AG04449 (cell line): ENCODE measurements around the gene SLC23A1.

Experiments
- CTCF ChIA-PET: fragments of 350-600 bp; formaldehyde crosslinking; extraction: SDS; loops from one replicate; lab custom pipeline; 2021; ENCODE audit warnings: antibody characterized with exemption; lab: Yijun Ruan, JAX
- POLR2A ChIA-PET: fragments of 400-600, 350-600 bp; formaldehyde crosslinking; extraction: SDS; loops from one replicate; lab custom pipeline; 2020; ENCODE audit warnings: antibody characterized with exemption, inconsistent platforms; lab: Yijun Ruan, JAX
- DNase-seq: peaks from one replicate; pipeline ENCODE4 v3.0.0-alpha.2; 2010; ENCODE audit warnings: low read depth, low spot score
- H3K4me3 ChIP-seq: 2 replicates; pipeline ENCODE4 v1.5.1; 2011; ENCODE audit warnings: low read depth, mild to moderate bottlenecking, control low read depth, low read length
- TF ChIP-seq, protein P1 (sequence below): IDR thresholded peaks from one replicate; pipeline ENCODE4 v1.5.1; 2011; ENCODE audit warnings: mild to moderate bottlenecking, moderate library complexity, low read length, control low read depth, inconsistent platforms; ENCODE audit not compliant: insufficient read depth; ENCODE audit errors: missing control alignments

The SLC23A1 gene

DNA sequence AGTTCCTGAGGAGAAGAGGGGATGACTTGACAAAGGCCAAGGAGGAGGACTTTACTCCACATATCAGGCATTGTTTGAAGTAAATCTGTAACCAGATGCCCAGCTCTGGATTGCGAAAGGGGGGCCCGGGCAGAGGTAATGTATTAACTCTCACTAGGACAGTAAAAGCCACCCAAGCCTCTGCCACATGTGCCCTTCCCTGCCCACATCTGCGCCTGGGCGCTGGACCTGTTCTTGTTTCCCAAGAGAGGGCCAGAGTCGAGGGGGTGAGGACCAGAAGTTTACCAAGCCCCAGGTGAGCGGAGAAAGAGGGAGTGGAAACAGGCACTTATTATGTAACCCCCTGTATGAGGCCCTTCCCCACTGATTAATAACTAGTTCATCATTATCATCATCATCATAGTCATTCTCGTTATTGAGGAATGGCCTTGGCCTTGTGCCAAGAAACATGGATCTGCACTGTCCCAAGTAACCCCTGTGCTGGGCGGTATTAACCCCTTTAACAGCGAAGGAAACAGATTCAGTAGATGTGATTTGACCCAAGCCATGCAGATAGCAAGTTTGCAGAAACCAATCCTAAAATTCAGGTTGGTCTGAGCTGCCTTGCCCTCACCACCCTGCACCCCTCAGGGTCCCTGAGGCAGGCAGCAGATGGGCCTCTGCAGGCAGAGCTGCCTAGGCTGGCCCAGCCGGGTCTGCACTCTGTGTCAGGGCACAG, at the start of gene SLC23A1:
TSS of gene SLC23A1 (minus strand) at position 23 of the 718 bp plus-strand sequence. CDS start 44 bp downstream, outside the sequence.
- POLR2A ChIA-PET, result no interaction called here
- DNase-seq, result no peak
- no peak within 1 kb of the TSS for H3K4me3 ChIP-seq
- CTCF ChIA-PET, result no interaction called here
- TF ChIP-seq, protein P1, sequence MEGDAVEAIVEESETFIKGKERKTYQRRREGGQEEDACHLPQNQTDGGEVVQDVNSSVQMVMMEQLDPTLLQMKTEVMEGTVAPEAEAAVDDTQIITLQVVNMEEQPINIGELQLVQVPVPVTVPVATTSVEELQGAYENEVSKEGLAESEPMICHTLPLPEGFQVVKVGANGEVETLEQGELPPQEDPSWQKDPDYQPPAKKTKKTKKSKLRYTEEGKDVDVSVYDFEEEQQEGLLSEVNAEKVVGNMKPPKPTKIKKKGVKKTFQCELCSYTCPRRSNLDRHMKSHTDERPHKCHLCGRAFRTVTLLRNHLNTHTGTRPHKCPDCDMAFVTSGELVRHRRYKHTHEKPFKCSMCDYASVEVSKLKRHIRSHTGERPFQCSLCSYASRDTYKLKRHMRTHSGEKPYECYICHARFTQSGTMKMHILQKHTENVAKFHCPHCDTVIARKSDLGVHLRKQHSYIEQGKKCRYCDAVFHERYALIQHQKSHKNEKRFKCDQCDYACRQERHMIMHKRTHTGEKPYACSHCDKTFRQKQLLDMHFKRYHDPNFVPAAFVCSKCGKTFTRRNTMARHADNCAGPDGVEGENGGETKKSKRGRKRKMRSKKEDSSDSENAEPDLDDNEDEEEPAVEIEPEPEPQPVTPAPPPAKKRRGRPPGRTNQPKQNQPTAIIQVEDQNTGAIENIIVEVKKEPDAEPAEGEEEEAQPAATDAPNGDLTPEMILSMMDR, result no peak

DNA sequence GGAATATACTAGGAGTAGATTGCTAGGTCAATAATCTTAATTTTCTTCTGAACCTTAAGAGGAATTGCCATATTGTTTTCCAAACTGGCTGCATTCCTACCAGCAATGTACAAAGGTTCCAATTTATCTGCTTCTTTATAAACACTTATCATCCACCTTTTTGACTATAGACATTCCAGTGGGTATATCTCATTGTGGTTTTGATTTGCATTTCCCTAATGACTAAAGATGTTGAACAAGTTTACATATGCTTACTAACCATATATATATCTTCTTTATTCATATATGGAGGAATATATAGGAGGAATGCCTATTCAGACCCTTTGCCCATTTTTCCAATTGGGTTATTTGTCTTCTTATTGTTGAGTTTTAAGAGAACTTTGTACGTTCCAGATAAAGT, 48.6 kb upstream of the SLC23A1 start:
- TF ChIP-seq, protein P1, result no peak
- H3K4me3 ChIP-seq, result no peak overlapping the region
- POLR2A ChIA-PET, result no interaction called here
- CTCF ChIA-PET, result interaction anchor here (1.5 to 8.4 kb wide), 4 partner anchors 10 to 83 kb away, joined by 5 to 87 read pairs (median 51); no protein-coding TSS in a partner anchor
- DNase-seq, result no peak

DNA sequence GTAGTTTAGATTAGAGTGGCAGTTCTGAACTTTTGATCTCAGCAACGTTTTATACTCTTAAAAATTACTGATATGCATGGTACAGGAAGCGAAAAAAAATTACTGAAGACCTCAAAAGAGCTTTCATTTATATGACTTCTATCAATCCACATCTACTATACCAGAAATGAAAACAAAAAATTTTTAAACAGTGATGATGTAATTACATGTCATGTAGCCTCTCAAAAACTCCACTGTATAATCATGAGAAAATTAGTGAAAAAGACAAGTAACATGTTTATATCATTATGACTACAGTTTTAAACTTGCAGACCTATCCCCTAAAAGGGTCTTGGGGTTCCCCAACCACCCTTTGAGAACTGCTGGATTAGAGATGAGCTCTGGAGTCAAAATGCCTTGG, 46.9 kb upstream of the SLC23A1 start:
- no peak overlapping the region for H3K4me3 ChIP-seq
- TF ChIP-seq, protein P1, result no peak
- no peak for DNase-seq
- ChIA-PET POLR2A (no interaction called here), CTCF (interaction anchor here (1.1 to 5.5 kb wide), 4 partner anchors 8 to 87 kb away, joined by 3 to 62 read pairs (median 30); no protein-coding TSS in a partner anchor)

DNA sequence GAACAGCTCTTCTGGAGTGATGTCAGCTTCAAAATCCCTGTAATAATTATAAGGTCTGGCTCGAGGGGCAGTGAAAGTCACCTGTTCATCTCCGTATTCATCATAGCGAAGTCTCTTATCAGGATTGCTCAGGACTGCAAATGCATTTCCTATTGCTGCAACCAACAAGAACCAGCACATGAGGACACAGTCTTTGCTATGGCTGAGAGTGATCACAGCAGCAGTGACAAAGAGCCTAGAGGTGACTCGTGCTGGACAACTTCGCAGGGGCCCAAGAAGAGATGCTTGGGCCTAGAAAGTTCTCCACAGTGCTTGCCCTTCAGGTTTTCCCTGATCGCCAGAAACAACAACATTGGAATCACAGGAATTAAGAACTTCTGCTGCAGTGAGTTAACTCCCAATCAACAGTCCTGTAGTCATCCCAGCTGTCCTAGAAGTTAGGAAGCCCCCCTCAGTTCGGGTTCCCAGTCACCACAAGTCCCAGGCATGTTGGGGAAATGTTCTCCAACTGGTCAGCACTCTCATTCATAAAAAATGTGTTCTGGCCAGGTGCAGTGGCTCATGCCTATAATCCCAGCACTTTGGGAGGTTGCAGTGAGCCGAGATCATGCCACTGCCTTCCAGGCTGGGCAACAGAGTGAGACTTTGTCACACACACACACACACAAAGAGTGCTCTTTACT, 43.2 kb upstream of the SLC23A1 start:
- no peak for DNase-seq
- TF ChIP-seq, protein P1, result no peak
- H3K4me3 ChIP-seq, result no peak overlapping the region
- POLR2A ChIA-PET, result no interaction called here
- CTCF ChIA-PET, result interaction anchor here (9.9 kb wide), 1 partner anchor 89 kb away, joined by 730 read pairs; no protein-coding TSS in a partner anchor

DNA sequence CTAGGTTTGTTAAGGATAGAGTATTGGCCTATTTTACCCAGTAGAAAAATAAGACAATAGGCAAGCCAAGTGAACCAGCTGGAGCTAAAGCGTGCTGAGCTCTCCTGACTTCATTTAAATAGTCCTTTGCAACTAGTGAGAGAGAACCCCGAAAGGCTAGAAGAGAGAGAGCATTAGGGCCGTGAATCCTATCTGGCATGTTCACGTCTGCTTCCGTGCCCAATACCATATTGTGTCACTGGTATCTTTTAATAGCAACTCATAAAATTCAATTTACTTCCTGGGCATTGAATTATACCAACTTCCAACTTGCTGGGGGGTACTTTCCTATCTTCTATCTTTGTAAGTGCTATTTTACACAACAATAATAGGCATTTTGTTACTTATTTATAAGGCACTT, 42.4 kb upstream of the SLC23A1 start:
- TF ChIP-seq, protein P1, result no peak
- no peak overlapping the region for H3K4me3 ChIP-seq
- no peak for DNase-seq
- POLR2A ChIA-PET, result no interaction called here
- CTCF ChIA-PET, result interaction anchor here (9.9 kb wide), 1 partner anchor 90 kb away, joined by 730 read pairs; no protein-coding TSS in a partner anchor
